ENCODE measurements around the gene ACP5.
A peak's percentile ranks its signal among the peaks of the same experiment; 100 is the strongest.

ACP5 gene

GRCh38 chr19:11596156-11596555 lies 18.7 kb upstream of the ACP5 start (continued):
- TF ChIP-seq ZFP3 (tag by site-specific recombination; IDR thresholded peaks at IDR 0.05; ENCODE audit: low read depth) (no peak), ZNF621 (tag by site-specific recombination; IDR thresholded peaks at IDR 0.05) (no peak), ZNF521 (tag by site-specific recombination; IDR thresholded peaks at IDR 0.05) (no peak)

GRCh38 chr19:11594084-11594483 lies 16.6 kb upstream of the ACP5 start:
- TF ChIP-seq ZNF654 (tag by site-specific recombination; IDR thresholded peaks at IDR 0.05; ENCODE audit: low read depth) = no peak
- TF ChIP-seq ZNF26 (tag by site-specific recombination; IDR thresholded peaks at IDR 0.05) = no peak
- TF ChIP-seq ZNF791 (tag by site-specific recombination; IDR thresholded peaks at IDR 0.05) = no peak
- no peak for TF ChIP-seq ZNF544 (tag by site-specific recombination; IDR thresholded peaks at IDR 0.05)
- TF ChIP-seq ZNF548 (tag by site-specific recombination; IDR thresholded peaks at IDR 0.05) = no peak
- no peak for TF ChIP-seq PRDM6 (tag by site-specific recombination; IDR thresholded peaks at IDR 0.05)
- TF ChIP-seq ZNF521 (tag by site-specific recombination; IDR thresholded peaks at IDR 0.05) = no peak
- no peak for TF ChIP-seq YY2 (tag by site-specific recombination; IDR thresholded peaks at IDR 0.05)
- TF ChIP-seq ZNF626 (tag by site-specific recombination; IDR thresholded peaks at IDR 0.05) = no peak
- TF ChIP-seq HIC1 (tag by site-specific recombination; IDR thresholded peaks at IDR 0.05) = no peak
- no peak for TF ChIP-seq SCRT1 (tag by site-specific recombination; IDR thresholded peaks at IDR 0.05; ENCODE audit: borderline replicate concordance)
- no peak for TF ChIP-seq ZNF449 (tag by site-specific recombination; IDR thresholded peaks at IDR 0.05)
- ChIA-PET CTCF (interaction anchor here (0.5 kb wide), 1 partner anchor 360 kb away, joined by 4 read pairs; no protein-coding TSS in a partner anchor), POLR2A (interaction anchor here (0.6 kb wide), 1 partner anchor 28 kb away, joined by 3 read pairs; no protein-coding TSS in a partner anchor)
- Histone ChIP-seq H3K4me3 (ENCODE audit: low read depth, low read length) (no peak overlapping the region), H3K9me3 (ENCODE audit: control insufficient read depth, insufficient read depth, low read depth, low read length) (no peaks in the 10 kb centered on the region), H3K27ac (ENCODE audit: extremely low read depth, low read depth, low read length) (no peak overlapping the region), H3K4me1 (ENCODE audit: control insufficient read depth, insufficient read depth, low read length) (no peaks in the 10 kb centered on the region), H3K36me3 (ENCODE audit: control insufficient read depth in 2 of 2, insufficient read depth in 1 of 2, low read length in 2 of 2) (peaks cover 5 to 6% of the 10 kb centered on the region in 2 experiments; a peak in 2 of 3 replicates)

- H3K9me3 ChIP-seq (ENCODE audit: control insufficient read depth, insufficient read depth, low read depth, low read length) = no peaks in the 10 kb centered on the region
- H3K36me3 ChIP-seq (ENCODE audit: control insufficient read depth in 2 of 2, insufficient read depth in 1 of 2, low read length in 2 of 2) = no peaks in the 10 kb centered on the region
- CTCF ChIA-PET = interaction anchor here (0.7 to 1.5 kb wide), 8 partner anchors 19 to 344 kb away, joined by 3 to 4 read pairs (median 3); partner anchors contain the start of gene ELOF1
- TF ChIP-seq ZNF335 (tag by site-specific recombination; conservative IDR thresholded peaks at IDR 0.05) (peak; percentile 52), ZNF114 (tag by site-specific recombination; IDR thresholded peaks at IDR 0.05) (no peak)
- H3K4me3 ChIP-seq (ENCODE audit: low read depth, low read length) = no peak overlapping the region
- POLR2A ChIA-PET = interaction anchor here (0.8 kb wide), 1 partner anchor 29 kb away, joined by 4 read pairs; the partner anchor contains the start of gene ELOF1
- no peak overlapping the region for H3K27ac ChIP-seq (ENCODE audit: extremely low read depth, low read depth, low read length)
- no peaks in the 10 kb centered on the region for H3K4me1 ChIP-seq (ENCODE audit: control insufficient read depth, insufficient read depth, low read length)
These were observed 10.7 kb upstream of the ACP5 start for GRCh38 chr19:11587975-11588631.
